NCI-H128 (cell line): ENCODE data around the gene ZNF428.
A peak's percentile ranks its signal among the peaks of the same experiment; 100 is the strongest.
"Not testable (repeated sequence)": the region's sequence is repeated elsewhere in the genome, so short reads cannot be mapped to it uniquely, and the experiment has no call there.

Source experiments
- DNase-seq: peaks from one replicate; lab custom pipeline; 2025; ENCODE audit not compliant: unreplicated experiment; lab: John Stamatoyannopoulos, UW

Gene ZNF428

DNA sequence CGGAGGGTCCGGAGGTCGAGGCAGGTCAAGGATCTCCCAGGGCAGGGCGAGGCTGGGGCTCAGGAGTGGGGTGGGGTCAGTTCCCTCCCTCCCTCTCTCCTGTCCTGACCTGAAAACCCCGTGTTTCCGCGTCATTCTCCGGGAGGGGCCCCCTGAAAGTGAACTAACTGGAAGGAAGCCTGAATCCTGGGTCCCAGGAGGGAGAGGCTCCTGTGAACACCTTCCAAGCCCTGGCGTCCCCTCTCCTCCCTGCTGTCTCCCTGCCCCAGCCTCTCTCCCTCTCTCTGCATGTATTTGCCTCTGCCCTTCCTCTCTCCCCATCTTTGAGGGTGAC is 21.0 kb upstream of the ZNF428 start:
- no peak for DNase-seq

- peak; percentile 4 for DNase-seq
Observed at GRCh38 chr19:43639519-43640423, 20.3 kb upstream of the ZNF428 start, which contains the start of gene CADM4. Gene CADM4 (minus strand): TSS chr19:43639850. CDS start chr19:43639790, 60 bp downstream.

DNA sequence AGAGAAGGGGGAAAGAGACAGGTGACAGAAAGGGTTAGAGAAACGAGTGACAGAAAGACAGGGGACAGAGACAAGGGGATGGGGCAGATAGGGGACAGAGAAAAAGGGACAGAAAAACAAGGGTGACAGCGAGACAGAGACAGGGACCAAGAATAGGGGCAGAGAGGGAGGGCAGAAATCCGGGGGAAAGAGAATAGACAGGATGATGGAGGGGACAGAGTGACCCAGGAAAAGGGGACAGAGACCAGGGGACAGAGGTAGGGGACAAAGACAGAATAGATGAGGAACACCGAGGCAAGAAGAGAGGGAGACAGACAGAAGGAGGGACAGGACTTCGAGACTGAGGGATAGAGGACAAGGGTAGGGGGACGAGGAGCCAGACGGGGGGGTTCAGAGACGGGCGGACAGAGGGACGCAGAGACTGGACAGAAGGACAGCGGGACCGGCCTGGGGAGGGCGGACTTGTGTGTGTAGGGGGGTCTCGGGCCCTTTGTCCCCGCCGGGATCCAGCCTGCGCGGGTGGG is 19.6 kb upstream of the ZNF428 start:
- DNase-seq = no peak

GRCh38 chr19:43638214-43638994 is 19.0 kb upstream of the ZNF428 start:
- DNase-seq = no peak

DNA sequence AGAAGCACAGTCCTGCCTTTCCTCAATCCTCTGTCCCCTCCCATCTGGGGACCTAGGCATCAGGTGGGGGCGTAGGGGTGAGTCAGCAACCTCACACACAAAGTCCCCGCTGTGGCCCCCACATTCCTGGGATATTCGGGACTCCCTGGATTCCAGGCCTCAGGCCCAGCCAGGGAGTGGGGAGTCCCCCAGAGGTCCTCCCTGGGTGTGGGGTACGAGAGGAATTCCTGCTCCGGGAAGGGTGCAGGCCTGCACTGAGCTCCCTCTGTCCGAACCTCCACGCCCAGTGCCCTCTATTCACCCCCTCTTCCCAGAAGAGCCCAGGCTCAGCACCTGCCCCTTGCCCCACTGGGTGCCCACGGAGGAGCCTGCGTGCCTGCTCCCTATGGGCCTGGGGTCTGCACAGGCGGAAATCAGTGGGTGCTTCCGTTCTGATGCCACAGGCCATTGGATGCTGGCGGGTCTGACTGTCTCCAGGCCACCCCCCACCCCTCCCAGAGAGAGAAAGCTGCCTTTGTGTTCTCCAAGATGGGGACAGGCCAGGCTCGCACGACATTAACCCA is 16.8 kb upstream of the ZNF428 start:
- no peak for DNase-seq

DNA sequence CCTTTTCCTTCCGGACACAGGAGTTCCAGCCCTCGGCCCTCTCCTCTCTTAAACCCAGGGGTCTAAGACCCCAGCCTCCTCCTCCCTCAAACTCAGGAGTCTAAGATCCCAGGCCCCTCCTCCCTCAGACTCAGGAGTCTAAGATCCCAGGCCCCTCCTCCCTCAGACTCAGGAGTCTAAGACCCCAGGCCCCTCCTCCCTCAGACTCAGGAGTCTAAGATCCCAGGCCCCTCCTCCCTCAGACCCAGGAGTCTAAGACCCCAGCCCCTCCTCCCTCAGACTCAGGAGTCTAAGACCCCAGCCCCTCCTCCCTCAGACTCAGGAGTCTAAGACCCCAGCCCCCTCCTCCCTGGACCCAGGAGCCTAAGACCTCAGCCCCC is 16.1 kb upstream of the ZNF428 start:
- DNase-seq = not testable (repeated sequence)

DNA sequence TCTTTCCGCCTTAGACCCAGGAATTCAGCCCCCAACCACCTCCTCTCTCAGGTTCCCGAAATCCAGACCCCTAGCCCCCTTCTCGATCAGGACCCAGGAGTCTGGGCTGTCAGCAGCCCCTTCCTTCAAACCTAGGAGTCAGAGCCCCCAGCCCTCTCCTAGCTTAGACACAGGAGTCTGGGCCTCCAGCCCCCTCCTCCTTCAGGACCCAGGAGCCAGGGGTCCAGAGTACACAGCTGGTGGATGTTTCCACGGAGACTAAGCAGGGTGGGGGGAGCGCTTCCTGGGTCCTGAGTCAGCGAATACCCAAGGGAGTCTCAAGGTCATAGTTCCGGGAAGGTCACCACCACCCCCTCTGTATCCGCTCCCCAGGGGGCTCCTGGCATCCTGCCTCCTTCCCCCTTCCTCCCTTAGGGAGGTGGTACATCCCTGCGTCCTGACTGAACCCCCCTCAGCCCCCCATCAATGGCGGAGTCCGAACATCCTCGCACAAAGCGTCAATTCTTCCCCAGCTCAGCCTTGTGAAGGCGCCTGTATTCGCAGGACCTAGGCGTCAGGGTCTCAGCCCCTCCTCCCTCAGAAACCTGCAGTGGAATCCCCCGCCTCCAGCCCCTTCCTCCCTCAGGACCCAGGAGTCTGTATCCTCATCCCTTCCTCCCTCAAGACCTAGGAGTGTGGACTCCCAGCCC is 15.6 kb upstream of the ZNF428 start:
- DNase-seq = no peak

- no peak for DNase-seq
Observed at GRCh38 chr19:43634506-43634871, 15.1 kb upstream of the ZNF428 start.

DNA sequence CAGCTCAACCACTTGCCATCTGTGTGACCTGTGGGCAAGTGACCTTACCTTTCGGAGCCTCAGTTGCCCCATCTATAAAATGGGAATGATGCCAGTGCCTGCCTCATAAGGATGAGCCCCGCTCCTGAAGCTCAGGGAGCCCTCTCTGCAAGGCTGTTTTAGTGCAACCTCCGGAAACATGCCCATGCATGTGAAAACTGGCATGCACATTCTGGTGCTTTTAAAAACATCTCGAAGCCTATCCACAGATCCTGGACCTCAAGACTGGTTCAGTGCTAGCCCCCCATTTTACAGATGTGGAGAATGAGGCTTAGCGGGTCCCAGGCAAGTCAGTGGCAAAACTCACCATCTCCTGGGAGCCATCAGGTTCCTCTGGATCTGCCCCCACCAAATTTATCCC is 14.6 kb upstream of the ZNF428 start:
- no peak for DNase-seq

DNA sequence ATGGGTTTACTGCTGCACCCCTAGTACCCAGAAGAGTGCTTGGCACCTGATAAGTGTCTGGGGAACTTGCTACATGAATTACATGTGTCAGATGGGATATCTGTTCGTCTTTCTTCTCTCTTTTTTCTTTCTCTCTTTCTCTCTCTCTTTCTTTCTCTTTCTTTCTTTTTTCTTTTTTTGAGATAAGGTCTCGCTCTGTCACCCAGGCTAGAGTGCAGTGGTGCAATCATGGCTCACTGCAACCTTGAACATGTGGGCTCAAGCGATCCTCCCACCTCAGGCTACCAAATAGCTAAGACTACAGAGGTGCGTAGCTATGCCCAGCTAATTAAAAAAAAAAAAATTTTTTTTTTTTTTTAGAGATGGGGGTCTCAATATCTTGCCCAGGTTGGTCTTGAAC is 14.1 kb upstream of the ZNF428 start:
- DNase-seq = no peak

GRCh38 chr19:43631491-43631890 is 12.1 kb upstream of the ZNF428 start:
- DNase-seq = no peak

- DNase-seq = no peak
Observed at GRCh38 chr19:43628646-43629326, 9.4 kb upstream of the ZNF428 start.

- DNase-seq = no peak
Observed at GRCh38 chr19:43626838-43627237, 7.4 kb upstream of the ZNF428 start.

DNA sequence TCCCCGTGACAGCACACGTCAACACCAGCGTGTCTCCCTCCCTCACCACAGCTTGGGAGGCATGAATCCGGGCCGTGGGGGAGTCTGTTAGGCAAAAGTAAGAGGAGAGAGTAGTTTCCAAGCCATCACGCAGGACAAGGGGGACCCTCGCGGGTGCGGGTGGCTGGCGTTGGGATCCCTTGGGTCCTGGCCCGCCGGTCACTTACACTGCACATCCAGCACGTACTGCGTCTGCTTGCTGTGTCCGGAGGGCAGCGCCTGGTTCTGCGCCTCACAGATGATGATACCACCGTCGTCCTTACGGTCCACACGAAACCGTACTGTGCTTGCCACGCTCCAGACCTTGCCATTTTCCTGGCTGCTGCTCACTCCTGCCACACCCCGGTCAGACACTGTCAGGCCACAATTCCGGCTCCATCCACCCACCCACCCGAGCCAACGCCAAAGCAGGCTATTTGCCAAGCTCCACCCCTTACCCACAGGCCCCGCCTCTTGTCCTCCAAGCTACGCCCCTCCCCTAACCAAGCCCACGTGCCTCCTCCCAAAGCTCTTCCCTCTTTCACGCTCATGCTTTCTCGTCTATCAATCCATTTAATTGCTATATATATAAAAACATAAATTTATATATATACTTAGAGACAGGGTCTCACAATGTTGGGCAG is 6.6 kb upstream of the ZNF428 start:
- DNase-seq = no peak

DNA sequence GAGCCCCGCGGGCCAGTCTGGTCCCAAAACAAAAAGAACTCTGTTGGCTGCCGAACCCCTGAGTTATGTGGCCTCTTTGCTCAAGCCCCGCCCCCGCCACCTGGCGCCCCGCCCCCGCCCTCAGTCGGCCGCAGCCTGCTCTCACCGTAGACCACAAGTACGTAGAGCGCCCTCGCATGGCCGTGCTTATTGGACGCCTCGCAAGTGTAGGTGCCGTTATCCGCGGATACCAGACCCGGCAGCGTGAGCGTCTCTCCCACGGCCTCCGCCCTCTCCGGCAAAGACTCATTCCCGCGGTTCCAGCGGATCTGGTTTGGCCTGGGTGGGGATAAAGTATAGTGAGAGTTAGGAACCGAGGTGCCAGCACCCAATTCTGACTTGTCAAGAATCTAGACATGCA is 5.5 kb upstream of the ZNF428 start:
- DNase-seq = no peak

- DNase-seq = no peak
Observed at GRCh38 chr19:43623889-43624670, 4.7 kb upstream of the ZNF428 start.

- DNase-seq = no peak
Observed at GRCh38 chr19:43622956-43623355, 3.5 kb upstream of the ZNF428 start.

- DNase-seq = no peak
Observed at GRCh38 chr19:43622070-43622469, 2.6 kb upstream of the ZNF428 start.
